Endothelial cell of umbilical vein (primary cell): ENCODE data around the gene LAP3. TPM values are rescaled to one million over a fixed set of nuclear protein-coding genes. Genes with fewer than 3 reads are reported as not detected.

ENCODE experiments used
- BruUV-seq: library from RNA; stranded (reverse); fragments of 400-500 nt; replicated peaks from 2 replicates; lab custom pipeline; 2021; lab: Mats Ljungman, UMichigan
- CTCF ChIA-PET: fragments of 300-600, 350-600 bp; sonication (Branson Sonifier 250); formaldehyde crosslinking; loops from one replicate; lab custom pipeline; 2021; ENCODE audit warnings: antibody characterized with exemption, inconsistent platforms; lab: Charles Lee
- POLR2A ChIA-PET: fragments of 300-600, 350-600 bp; sonication (Branson Sonifier 250); formaldehyde crosslinking; loops from one replicate; lab custom pipeline; 2021; ENCODE audit warnings: antibody characterized with exemption, inconsistent platforms; lab: Charles Lee
- DNase-seq: peaks from one replicate; pipeline ENCODE4 v3.0.0-alpha.2; 2011; ENCODE audit warnings: low read depth, low spot score
- FAIRE-seq: peaks from 2 replicates; lab custom pipeline; 2011; peaks lifted over from hg19 to GRCh38; lab: Jason Lieb, UNC
- H2AFZ ChIP-seq: 2 replicates; pipeline ENCODE4 v1.6.0; 2012; ENCODE audit warnings: low read depth, low read length, control low read depth, inconsistent platforms
- H3K27ac ChIP-seq: 2 replicates; pipeline ENCODE4 v1.5.1; 2011; ENCODE audit warnings: low read depth, mild to moderate bottlenecking, control low read depth, low read length, moderate library complexity; ENCODE audit not compliant: insufficient read depth
- H3K27me3 ChIP-seq, 2 experiments: 2 replicates each; pipeline versions ENCODE4 v1.6.0 to v1.6.1; 2011; ENCODE audit warnings: low read length in 2 of 2, mixed read lengths in 1 of 2; ENCODE audit not compliant: control insufficient read depth in 2 of 2, insufficient read depth in 2 of 2
- H3K36me3 ChIP-seq, 2 experiments: 2 replicates in 1 of 2; 3 replicates in 1 of 2; pipeline ENCODE4 v1.5.1; 2011; ENCODE audit warnings: low read length in 2 of 2, mild to moderate bottlenecking in 1 of 2, moderate library complexity in 1 of 2; ENCODE audit not compliant: control insufficient read depth in 2 of 2, insufficient read depth in 2 of 2; ENCODE audit errors: extremely low read depth in 1 of 2
- H3K4me1 ChIP-seq: 3 replicates; pipeline ENCODE4 v1.5.1; 2011; ENCODE audit warnings: mild to moderate bottlenecking, low read length; ENCODE audit not compliant: control insufficient read depth, insufficient read depth; ENCODE audit errors: extremely low read depth
- H3K4me2 ChIP-seq: 2 replicates; pipeline ENCODE4 v1.6.1; 2011; ENCODE audit warnings: low read length, control low read depth, mixed read lengths; ENCODE audit not compliant: insufficient read depth
- H3K4me3 ChIP-seq, 3 experiments: fragments of 200-600 bp in 1 of 3; sonication (generic), shearing (Covaris generic) in 1 of 3; replicated peaks in 1 of 3; 2 replicates each; pipeline ENCODE4 v1.5.1; 2011 to 2016; ENCODE audit warnings: control low read depth in 3 of 3, low read length in 3 of 3, mild to moderate bottlenecking in 2 of 3, inconsistent platforms in 1 of 3, low read depth in 1 of 3, moderate library complexity in 1 of 3; ENCODE audit not compliant: insufficient read depth in 1 of 3
- H3K79me2 ChIP-seq: 2 replicates; pipeline ENCODE4 v1.6.0; 2012; ENCODE audit warnings: low read length, inconsistent platforms; ENCODE audit not compliant: control insufficient read depth, insufficient read depth
- H3K9ac ChIP-seq: replicated peaks from 2 replicates; pipeline ENCODE3; 2011; ENCODE audit warnings: low read length, control low read depth; ENCODE audit not compliant: insufficient read depth; ENCODE audit errors: extremely low read depth
- H3K9me1 ChIP-seq: replicated peaks from 3 replicates; pipeline ENCODE4 v1.6.0; 2011; ENCODE audit warnings: mild to moderate bottlenecking, low read length; ENCODE audit not compliant: control insufficient read depth, insufficient read depth; ENCODE audit errors: extremely low read depth
- H3K9me3 ChIP-seq: replicated peaks from 2 replicates; pipeline ENCODE4 v1.5.1; 2012; ENCODE audit warnings: low read length, inconsistent platforms; ENCODE audit not compliant: control insufficient read depth, insufficient read depth
- H4K20me1 ChIP-seq: replicated peaks from 2 replicates; pipeline ENCODE3; 2011; ENCODE audit warnings: mild to moderate bottlenecking, low read length; ENCODE audit not compliant: control insufficient read depth, insufficient read depth; ENCODE audit errors: extremely low read depth
- EZH2 ChIP-seq: IDR thresholded peaks from 2 replicates; pipeline ENCODE4 v1.6.1; 2012; ENCODE audit warnings: borderline replicate concordance, low read depth, mild to moderate bottlenecking, moderate library complexity, low read length, inconsistent platforms; ENCODE audit not compliant: severe bottlenecking
- FOS ChIP-seq: IDR thresholded peaks from 2 replicates; pipeline ENCODE4 v1.6.1; 2011; ENCODE audit warnings: mild to moderate bottlenecking, low read length, moderate library complexity, borderline replicate concordance; ENCODE audit not compliant: insufficient read depth
- GATA2 ChIP-seq: IDR thresholded peaks from 2 replicates; pipeline ENCODE4 v1.7.0; 2011; ENCODE audit warnings: low read depth, mild to moderate bottlenecking, moderate library complexity, mixed read lengths, low read length; ENCODE audit not compliant: insufficient read length, insufficient read depth
- JUN ChIP-seq: IDR thresholded peaks from 2 replicates; pipeline ENCODE4 v1.6.1; 2011; ENCODE audit warnings: borderline replicate concordance, low read depth; ENCODE audit not compliant: insufficient read length, insufficient read depth
- MYC ChIP-seq: IDR thresholded peaks from one replicate; pipeline ENCODE4 v1.6.1; 2011; ENCODE audit warnings: mild to moderate bottlenecking, low read depth, low read length
- POLR2A ChIP-seq: IDR thresholded peaks from 2 replicates; pipeline ENCODE4 v1.6.1; 2012; ENCODE audit warnings: low read depth, mild to moderate bottlenecking, control low read depth, low read length
- POLR2AphosphoS5 ChIP-seq: IDR thresholded peaks from 2 replicates; pipeline ENCODE4 v1.6.1; 2012; ENCODE audit warnings: low read depth, mild to moderate bottlenecking, control low read depth, low read length, moderate library complexity; ENCODE audit not compliant: insufficient read depth
- dilution Hi-C: fragments of 300-500 bp; cut with MboI; formaldehyde crosslinking; loops from one replicate; pipeline ENCODE4 v1.15.0; 2019; ENCODE audit warnings: low sequenced_read_pairs; ENCODE audit not compliant: extremely low pct_ligation_motif_present
- intact Hi-C: fragments of 100-400 bp; cut with micrococcal nuclease; formaldehyde crosslinking; loops from one replicate; pipeline ENCODE4 v1.10.0; 2022
- polyA plus RNA-seq, 4 experiments: library from polyadenylated mRNA; depleted of rRNA in 3 of 4; stranded (reverse) in 3 of 4; unstranded in 1 of 4; fragments of >200 nt; gene quantifications; 2 replicates each; pipeline versions ENCODE4 v1.2.1 to v1.2.3, GENCODE V29; 2011 to 2012; ENCODE audit warnings: missing spikeins in 1 of 4
- total RNA-seq: library from RNA; stranded (reverse); gene quantifications from 2 replicates; pipeline ENCODE4 v1.2.3, GENCODE V29; 2021
- TF ChIP-seq, protein P1 (sequence below): IDR thresholded peaks from 2 replicates; pipeline ENCODE4 v1.6.1; 2011; ENCODE audit not compliant: insufficient read depth, insufficient read length
- TF ChIP-seq, protein P2 (sequence below), 2 donors: IDR thresholded peaks; 1 replicate in 1 of 2; 2 replicates in 1 of 2; pipeline ENCODE4 v1.5.1; 2011; ENCODE audit warnings: low read length in 2 of 2, mild to moderate bottlenecking in 2 of 2, moderate library complexity in 2 of 2, control low read depth in 1 of 2, inconsistent platforms in 1 of 2, low read depth in 1 of 2; ENCODE audit not compliant: insufficient read depth in 1 of 2; ENCODE audit errors: extremely low read depth in 1 of 2

LAP3 gene
- total and polyA plus RNA-seq, 2 donors (not counting 3 experiments of a cell fraction or from before 2014, with no cell fraction given): 82.4 to 94.8 TPM

DNA sequence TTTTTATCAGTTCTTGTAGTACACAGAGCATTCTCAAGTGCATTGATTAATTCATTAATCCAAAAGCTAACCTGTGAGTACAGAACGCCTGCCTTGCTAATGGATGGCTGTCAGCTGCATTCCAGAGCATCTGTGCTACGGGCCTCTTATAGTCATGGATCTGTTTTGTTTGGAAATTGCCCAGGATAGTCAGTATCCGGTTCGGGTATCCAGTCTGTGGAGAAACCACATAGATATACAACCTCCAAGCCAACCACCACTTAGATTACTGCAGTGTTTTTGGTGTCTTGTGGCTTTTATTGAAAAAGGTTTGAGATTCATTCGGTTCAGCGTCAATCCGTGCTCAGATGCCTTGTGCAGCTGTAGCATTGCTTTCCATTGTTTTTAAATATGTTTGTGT, 4.0 kb downstream of the LAP3 start:
- POLR2A ChIA-PET: no interaction called here
- BruUV-seq: no TSS peak
- intact Hi-C loops: loop anchor here (1.0 to 2.0 kb wide), 2 partner anchors 16 to 33 kb away; partner anchors contain the start of gene MED28
- Histone ChIP-seq H3K9ac (peak overlapping the region; percentile 6), H3K36me3 (peaks cover 24 to 27% of the 10 kb centered on the region in 2 experiments), H3K79me2 (no peaks in the 10 kb centered on the region), H3K9me1 (no peaks in the 10 kb centered on the region), H3K27ac (peak overlapping the region; percentile 57), H2AFZ (no peak overlapping the region), H3K9me3 (no peaks in the 10 kb centered on the region), H3K4me1 (peaks cover 36% of the 10 kb centered on the region), H3K27me3 (no peaks in the 10 kb centered on the region), H3K4me2 (peak overlapping the region; percentile 50), H4K20me1 (no peaks in the 10 kb centered on the region), H3K4me3 (peak overlapping the region in 1 of 3 experiments; percentile 28)
- no peak for TF ChIP-seq EZH2
- no peak for TF ChIP-seq FOS
- TF ChIP-seq, protein P1, sequence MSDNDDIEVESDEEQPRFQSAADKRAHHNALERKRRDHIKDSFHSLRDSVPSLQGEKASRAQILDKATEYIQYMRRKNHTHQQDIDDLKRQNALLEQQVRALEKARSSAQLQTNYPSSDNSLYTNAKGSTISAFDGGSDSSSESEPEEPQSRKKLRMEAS: no peak
- TF ChIP-seq GATA2: peak; percentile 56
- TF ChIP-seq, protein P2, sequence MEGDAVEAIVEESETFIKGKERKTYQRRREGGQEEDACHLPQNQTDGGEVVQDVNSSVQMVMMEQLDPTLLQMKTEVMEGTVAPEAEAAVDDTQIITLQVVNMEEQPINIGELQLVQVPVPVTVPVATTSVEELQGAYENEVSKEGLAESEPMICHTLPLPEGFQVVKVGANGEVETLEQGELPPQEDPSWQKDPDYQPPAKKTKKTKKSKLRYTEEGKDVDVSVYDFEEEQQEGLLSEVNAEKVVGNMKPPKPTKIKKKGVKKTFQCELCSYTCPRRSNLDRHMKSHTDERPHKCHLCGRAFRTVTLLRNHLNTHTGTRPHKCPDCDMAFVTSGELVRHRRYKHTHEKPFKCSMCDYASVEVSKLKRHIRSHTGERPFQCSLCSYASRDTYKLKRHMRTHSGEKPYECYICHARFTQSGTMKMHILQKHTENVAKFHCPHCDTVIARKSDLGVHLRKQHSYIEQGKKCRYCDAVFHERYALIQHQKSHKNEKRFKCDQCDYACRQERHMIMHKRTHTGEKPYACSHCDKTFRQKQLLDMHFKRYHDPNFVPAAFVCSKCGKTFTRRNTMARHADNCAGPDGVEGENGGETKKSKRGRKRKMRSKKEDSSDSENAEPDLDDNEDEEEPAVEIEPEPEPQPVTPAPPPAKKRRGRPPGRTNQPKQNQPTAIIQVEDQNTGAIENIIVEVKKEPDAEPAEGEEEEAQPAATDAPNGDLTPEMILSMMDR (IDR thresholded peaks at IDR 0.05; ENCODE audit: extremely low read depth in 1 of 2, insufficient read depth in 1 of 2, low read depth in 1 of 2, low read length in 2 of 2): no peak
- no peak for TF ChIP-seq JUN
- no peak for TF ChIP-seq POLR2A
- peak; percentile 27 for TF ChIP-seq POLR2AphosphoS5
- no peak for TF ChIP-seq MYC
- dilution Hi-C loops: no loop called here
- peak; percentile 77 for DNase-seq
- FAIRE-seq: peak; percentile 89
- CTCF ChIA-PET: interaction anchor here (1.3 to 1.4 kb wide), 2 partner anchors 32 to 33 kb away, joined by 3 to 8 read pairs; partner anchors contain the start of gene MED28
